Stimulated activated CD4-positive, alpha-beta T cell treated with anti-CD3 and anti-CD28 coated beads, Interleukin-4, amount 100 ng/mL, for 24 hours (primary cell): ENCODE data around the gene MCF2L.
"Not testable (repeated sequence)": the region's sequence is repeated elsewhere in the genome, so short reads cannot be mapped to it uniquely, and the experiment has no call there.

Source experiments
- DNase-seq: peaks from one replicate; pipeline ENCODE4 v3.0.0-alpha.2; 2020

MCF2L gene

DNA sequence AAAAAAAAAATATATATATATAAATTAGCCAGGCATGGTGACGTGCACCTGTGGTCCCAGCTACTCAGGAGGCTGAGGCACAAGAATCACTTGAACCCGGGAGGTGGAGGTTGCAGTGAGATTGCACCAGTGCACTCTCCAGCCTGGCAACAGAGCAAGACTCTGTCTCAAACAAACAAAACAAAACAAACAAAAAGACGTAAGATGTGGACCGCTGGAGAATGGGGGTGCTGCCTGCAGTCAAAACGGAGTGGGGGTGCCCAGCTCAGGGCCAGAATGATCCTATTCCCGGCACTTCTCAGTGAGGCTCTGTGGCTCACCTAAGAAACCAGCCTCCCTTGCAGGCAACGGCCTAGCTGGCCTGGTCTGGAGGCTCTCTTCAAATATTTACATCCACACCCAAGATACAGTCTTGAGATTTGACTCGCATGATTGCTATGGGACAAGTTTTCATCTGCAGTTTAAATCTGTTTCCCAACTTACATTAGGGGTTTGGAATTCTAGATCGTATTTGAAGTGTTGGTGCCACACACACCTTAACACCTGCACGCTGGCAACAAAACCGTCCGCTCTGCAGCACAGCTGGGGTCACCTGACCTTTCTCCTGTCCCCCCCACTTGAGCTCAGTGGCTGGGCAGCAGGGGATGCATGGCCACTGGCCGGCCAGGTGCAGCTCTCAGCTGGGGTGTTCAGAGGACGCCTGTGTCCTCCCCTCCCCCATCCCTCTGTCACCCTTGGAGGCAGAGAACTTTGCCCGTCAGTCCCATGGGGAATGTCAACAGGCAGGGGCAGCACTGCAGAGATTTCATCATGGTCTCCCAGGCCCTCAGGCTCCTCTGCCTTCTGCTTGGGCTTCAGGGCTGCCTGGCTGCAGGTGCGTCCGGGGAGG lies 136.3 kb downstream of the MCF2L start, which contains the start of gene F7:
TSS of gene F7 (plus strand) at position 760 of the 889 bp plus-strand sequence. CDS start at position 811, 51 bp downstream.
- DNase-seq: no peak

DNA sequence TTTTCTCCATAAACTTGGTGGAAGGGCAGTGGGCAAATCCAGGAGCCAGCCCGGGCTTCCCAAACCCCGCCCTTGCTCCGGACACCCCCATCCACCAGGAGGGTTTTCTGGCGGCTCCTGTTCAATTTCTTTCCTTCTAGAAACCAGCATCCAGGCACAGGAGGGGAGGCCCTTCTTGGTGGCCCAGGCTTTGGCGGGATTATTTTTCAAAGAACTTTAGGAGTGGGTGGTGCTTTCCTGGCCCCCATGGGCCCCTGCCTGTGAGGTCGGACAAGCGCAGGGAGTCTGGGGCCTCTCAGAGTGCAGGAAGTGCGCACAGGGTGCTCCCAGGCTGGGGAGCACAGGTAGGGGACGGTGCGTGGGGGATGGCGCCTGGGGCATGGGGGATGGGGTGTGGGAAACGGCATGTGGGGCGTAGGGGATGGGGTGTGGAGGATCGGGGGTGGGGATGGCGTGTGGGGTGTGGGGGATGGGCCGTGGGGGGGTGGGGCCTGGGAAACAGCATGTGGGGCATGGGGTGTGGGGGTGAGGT lies 137.0 kb downstream of the MCF2L start:
- DNase-seq: no peak

DNA sequence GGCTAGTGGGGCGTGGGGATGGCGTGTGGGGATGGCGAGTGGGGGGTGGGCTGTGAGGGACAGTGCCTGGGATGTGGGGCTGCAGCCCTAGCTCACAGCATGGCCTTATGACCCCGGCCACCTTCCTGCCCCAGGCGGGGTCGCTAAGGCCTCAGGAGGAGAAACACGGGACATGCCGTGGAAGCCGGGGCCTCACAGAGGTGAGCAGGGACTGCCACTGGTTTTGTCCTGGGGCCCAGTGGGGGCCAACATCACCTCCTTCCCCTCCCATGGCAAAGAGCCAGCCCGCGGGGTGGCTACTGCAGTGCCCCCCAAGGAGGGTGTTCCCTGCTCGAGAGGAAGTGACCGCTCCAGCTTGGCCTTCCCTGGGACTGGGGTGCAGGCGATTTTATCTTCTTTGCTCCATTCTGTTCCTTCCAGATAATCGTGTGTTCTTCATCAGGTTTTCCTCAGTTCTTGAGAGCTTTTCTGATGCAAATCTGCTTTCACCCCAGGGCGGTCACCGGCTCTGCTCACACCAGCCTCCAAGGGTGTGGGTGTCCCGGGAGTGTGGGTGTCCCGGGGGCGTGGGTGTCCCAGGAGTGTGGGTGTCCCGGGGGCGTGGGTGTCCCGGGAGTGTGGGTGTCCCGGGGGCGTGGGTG lies 137.8 kb downstream of the MCF2L start:
- DNase-seq: no peak

DNA sequence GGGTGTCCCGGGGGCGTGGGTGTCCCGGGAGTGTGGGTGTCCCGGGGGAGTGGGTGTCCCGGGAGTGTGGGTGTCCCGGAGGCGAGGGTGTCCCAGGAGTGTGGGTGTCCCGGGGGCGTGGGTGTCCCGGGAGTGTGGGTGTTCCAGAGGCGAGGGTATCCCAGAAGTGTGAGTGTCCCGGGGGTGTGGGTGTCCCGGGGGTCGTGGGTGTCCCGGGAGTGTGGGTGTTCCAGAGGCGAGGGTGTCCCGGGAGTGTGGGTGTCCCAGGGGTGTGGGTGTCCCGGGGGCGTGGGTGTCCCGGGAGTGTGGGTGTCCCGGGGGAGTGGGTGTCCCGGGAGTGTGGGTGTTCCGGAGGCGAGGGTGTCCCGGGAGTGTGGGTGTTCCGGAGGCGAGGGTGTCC lies 139.5 kb downstream of the MCF2L start:
- not testable (repeated sequence) for DNase-seq

DNA sequence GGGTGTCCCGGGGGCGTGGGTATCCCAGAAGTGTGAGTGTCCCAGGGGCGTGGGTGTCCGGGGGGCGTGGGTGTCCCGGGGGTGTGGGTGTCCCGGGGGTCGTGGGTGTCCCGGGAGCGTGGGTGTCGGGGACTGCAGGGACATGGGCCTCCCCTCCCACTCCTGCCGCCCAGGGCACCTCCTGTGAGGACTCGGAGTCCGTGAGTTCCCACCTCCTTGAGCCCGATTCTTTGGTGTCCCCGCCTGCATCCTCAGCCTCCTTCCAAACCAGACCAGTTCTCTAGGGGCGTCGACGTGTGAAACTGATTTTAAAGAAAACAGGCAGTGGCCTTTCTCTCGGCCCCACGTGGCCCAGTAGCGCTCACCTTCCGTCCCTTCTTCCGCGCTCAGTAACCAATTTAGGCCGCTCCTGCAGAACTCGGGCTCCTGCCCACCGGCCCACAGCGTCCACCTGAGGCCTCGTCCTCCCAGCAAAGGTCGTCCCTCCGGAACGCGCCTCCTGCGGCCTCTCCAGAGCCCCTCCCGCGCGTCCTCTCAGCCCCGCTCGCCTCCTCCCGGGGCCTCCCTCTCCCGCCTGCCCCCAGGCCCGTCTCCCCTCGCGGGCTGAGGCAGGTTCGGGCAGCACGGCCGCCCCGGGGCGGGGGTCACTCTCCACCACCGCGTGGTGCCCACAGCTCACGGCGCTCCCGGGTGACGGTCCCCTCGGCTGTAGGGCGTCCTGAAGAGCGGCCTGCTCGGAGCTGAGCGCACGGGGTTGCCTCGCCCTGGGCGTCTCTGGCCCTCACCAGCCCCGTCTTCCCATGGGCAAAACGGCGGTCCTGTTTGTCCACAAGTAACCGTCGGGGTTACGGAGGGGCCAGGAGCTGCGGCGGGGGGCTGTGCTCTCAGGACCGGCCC lies 140.4 kb downstream of the MCF2L start:
- DNase-seq: no peak

DNA sequence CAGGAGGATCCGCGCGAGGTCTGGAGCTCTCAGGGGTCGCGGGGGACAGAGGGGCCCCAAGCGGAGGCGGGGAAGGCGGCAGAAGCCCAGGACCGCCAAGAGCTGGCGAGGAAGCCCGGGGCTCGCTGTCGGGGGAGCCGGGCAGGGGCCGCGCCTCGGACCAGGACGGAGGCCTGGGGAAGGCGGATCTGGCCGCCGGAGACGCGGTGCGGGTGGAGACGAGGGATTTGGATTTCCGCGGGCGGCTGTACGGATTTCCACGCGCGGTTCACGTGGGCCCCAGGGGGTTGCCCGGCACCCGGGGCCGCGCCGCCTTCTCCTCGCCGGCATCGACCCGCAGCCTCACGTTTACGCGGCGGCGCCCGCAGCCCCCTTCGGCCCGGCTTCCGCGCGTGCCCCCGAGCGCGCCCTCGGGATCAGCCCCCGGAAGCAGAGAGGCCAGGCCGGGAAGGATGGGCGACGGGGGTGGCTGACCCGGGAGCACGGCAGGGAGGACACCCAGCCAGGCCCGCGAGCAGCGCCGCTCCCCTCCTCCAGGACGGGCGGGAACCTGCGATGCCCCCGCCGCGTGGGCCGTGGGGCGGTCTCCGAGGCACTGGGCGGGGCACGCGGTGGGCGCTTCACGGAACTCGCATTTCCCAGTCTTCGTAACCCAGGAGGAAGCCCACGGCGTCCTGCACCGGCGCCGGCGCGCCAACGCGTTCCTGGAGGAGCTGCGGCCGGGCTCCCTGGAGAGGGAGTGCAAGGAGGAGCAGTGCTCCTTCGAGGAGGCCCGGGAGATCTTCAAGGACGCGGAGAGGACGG lies 141.2 kb downstream of the MCF2L start:
- DNase-seq: peak; percentile 20

DNA sequence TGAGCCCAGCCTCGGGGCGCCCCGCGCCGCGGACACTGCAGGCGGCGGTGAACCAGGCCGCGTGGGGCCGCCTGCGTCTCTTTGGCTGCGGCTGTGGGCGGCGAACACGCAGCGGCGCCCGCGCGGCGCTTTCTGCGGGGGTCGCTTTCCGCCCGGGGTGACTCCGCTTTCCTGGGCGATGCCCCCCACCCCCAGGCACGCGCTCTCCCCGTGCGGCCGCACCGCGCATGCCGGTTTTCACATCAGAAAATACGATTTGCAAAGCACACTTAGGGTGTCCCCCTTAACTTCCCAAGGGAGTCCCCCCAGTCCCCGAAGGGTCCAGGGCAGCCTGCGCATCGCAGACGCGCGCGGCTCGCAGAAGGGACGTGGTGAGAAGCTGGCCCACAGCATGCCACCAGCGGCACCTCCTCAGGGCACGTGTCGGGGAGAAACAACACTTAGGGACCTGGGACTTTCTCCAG lies 141.9 kb downstream of the MCF2L start:
- DNase-seq: no peak

DNA sequence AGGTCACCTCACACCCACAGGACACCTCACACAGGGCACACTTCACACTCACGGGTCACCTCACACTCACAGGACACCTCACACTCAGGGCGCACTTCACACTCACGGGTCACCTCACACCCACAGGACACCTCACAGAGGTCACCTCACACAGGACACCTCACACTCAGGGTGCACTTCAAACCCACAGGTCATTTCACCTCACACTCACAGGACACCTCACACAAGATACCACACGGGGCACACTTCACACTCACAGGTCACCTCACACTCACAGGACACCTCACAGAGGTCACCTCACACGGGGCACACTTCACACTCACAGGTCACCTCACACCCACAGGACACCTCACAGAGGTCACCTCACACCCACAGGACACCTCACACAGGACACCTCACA lies 142.8 kb downstream of the MCF2L start:
- DNase-seq: not testable (repeated sequence)

DNA sequence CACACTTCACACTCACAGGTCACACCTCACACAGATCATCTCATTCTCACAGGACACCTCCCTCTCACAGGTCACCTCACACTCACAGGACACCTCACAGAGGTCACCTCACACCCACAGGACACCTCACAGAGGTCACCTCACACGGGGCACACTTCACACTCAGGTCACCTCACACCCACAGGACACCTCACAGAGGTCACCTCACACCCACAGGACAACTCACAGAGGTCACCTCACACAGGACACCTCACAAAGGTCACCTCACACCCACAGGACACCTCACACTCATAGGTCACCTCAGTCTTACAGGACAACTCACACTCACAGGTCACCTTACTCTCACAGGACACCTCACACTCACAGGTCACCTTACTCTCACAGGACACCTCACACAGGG lies 143.5 kb downstream of the MCF2L start:
- DNase-seq: not testable (repeated sequence)

DNA sequence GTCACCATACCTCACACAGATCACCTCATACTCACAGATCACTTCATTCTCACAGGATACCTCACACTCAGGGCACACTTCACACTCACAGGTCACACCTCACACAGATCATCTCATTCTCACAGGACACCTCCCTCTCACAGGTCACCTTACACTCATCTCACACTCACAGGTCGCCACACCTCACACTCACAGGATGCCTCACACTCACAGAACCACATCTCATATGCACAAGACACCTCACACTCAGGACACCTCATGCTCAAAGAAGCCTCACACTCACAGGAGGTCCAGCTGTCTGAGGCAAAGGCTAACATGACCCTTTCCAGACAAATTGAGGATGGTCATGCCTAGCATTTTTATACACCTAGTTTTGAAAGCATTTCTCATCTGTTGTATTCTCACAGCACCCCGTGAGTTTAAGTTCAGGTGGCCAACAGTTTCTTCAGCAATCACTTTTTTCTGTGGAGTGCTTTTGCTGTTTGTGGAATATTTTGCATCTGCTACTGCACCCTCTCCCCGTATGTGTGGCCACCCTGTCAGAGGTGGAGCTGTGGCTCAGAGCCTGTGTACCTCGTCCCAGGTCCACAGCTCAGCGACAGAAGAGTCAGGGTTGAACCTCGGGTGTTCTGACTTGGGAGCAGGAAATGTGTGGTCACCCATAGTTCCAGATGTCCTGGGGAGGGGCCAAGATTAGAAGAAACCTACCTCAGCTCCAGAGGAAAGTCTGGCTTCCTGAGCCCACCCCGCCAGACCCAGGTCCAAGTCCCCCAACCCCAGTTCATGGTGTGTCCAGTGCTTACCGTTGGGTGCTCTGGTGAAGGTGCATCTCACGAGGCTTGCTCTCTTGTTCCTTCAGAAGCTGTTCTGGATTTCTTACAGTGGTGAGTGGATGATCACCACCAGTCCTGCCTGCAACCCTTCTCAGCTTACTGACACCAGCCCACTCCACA lies 144.2 kb downstream of the MCF2L start:
- DNase-seq: no peak

DNA sequence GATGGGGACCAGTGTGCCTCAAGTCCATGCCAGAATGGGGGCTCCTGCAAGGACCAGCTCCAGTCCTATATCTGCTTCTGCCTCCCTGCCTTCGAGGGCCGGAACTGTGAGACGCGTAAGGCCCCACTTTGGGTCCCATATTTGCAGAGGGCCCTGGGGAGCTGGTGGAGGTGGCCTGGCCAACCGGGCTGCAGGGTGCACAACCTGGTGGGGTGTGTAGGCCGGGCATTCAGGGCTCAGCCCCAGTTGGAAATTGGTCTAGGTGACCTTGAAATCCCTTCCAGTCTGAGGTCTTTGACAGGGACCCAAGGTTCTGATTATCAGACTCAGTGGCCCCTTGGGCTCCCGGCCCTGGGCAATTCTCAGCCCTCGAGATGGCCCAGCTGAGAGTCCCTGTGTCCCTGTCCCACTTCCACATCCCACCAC lies 144.8 kb downstream of the MCF2L start:
- no peak for DNase-seq

DNA sequence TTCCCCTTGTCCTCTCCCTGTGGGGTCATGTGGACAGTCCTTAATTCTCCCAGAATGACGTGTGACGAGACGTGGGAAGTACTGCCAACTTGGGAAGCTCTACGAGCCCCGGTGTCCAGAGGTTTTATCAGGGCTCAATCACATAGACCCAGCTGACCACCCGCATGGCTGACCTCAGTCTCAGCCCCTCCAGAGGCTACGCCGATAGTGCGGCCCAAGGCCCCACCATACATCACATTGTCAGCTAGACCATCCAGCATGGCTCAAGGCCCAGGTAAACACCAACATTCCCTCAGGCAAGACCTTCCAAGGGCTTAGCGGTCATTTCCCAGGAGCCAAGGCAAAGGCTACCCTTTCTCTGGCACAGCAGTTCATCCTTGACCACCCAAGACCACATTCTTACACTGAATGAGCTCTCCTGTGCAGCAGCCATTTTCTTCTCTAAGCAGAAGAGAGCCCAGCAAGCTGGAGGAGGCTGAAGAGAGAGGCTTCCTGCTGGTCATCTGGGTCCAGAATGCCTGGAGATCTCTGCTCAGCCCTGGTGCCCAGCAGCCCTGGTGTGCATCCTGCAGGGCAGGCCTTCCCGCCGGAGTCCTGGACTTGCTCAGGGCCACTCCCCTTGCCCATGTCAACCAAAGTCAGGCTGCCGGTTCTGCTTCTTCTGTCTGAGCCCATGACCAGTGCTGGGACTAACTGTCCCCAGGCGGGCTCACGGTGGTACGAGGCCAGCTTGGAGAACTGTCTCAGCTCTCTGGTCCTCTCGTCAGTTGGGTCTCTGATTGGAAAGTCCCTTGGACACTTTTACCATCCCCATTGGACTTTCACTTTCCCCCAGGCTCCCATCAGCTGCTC lies 145.7 kb downstream of the MCF2L start:
- no peak for DNase-seq

DNA sequence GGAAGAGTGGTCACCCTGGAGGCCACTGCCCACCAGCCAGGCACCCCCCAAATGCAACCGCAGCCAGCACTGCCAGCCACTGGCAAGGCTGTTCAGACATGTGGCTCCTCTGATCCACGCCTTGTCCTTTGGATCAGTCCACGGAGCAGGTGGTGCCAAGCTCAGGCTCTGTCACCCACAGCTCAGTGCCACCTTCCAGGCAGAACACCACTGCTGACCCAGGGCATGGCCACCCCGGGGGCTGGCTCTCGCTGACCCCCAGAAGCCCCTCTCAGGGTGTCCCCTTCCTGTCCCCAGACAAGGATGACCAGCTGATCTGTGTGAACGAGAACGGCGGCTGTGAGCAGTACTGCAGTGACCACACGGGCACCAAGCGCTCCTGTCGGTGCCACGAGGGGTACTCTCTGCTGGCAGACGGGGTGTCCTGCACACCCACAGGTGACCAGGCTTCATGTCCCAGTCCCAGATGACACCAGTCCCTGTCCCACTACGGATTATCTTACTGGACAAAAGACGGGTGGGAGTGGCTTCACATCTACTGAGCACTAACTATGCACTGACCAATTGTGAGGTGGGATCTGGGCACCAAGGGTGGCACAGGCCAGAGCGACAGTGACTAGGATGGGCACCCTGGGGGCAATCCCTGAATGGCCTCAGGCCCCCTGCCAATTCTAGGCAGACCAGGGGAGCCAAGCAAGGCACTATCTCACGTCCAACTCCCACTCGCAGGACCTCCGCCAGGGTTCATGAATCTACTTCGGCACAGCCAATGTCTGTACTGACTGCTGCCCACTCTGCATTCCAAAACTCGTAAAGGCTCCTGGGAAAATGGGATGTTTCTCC lies 146.6 kb downstream of the MCF2L start:
- no peak for DNase-seq

DNA sequence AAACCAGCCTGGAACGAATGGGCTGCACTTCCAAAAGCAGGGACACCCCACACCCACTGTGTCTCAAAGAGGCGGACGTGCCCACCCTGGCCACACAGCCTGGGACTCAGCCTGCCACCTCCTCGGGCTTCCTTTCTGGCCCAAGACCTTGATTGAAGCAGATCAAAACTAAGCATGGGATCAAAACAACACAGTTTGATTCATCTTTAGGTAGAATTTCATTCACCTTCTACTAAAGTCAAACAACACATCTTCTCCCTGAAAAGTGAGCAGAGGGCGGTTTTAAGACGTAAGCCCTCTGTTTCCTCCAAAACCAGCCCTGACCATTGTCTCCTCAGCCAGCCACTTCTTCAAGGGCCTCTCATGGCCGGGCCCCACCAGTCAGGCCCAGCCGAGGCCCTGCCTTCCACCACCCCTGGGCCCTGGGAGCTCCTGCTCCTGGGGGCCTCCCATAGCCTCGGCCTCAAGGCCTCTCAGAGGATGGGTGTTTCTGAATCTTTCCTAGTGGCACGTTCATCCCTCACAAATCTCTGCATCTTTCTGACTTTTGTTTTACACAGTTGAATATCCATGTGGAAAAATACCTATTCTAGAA lies 147.3 kb downstream of the MCF2L start:
- no peak for DNase-seq

DNA sequence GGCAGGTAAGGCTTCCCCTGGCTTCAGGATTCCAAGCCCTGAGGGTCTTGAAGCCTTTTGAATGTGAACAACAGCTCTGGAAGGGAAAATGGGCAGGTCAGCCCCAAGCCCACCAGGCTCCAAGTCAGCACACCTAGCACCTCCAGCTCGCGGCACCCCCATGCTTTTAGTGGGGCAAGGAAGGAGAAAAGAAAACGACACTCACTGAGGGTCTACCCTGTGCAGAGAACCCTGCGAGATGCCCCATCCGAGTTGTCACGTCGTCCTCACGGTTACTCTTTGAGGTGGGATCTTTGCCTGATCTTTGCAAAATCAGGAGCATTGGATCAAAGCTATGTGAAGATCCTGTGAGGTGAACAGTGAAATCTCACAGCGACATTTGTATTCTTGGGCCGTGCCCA lies 147.9 kb downstream of the MCF2L start:
- DNase-seq: no peak

DNA sequence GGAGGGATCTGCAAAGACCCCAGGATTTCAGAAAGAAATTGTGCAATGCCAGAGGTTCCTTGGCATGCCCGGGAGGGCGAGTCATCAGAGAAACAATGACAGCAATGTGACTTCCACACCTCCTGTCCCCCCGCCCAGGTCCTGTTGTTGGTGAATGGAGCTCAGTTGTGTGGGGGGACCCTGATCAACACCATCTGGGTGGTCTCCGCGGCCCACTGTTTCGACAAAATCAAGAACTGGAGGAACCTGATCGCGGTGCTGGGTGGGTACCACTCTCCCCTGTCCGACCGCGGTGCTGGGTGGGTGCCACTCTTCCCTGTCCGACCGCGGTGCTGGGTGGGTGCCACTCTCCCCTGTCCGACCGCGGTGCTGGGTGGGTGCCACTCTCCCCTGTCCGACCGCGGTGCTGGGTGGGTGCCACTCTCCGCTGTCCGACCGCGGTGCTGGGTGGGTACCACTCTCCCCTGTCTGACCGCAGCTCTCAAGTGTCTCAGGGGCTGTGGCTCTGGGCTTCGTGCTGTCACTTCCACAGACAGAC lies 148.4 kb downstream of the MCF2L start:
- DNase-seq: no peak

DNA sequence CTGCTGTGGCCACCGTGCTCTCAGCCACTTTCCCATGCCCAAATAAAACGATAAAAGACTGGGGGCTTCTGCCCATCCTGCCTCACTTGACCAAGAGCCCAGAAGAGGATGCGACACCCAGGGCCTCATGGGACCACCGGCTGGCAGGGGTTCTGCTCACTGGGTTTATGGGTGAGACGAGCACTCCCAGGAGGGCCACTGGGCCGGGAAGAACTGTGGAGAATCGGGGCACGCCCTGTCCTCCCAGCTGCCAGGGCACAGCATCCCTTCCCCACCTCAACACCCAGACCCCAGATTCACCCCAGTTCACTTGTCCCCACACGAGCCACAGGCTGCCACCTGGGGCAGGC lies 148.9 kb downstream of the MCF2L start:
- no peak for DNase-seq
